ENCODE measurements around the gene SCAMP5. TPM values are rescaled to one million over a fixed set of nuclear protein-coding genes. Genes with fewer than 3 reads are reported as not detected.
A peak's percentile ranks its signal among the peaks of the same experiment; 100 is the strongest.

The SCAMP5 gene
- polyA plus RNA-seq, 2 of the 4 experiments (the other 2 are of a cell fraction) = 10.5 to 16.2 TPM

DNA sequence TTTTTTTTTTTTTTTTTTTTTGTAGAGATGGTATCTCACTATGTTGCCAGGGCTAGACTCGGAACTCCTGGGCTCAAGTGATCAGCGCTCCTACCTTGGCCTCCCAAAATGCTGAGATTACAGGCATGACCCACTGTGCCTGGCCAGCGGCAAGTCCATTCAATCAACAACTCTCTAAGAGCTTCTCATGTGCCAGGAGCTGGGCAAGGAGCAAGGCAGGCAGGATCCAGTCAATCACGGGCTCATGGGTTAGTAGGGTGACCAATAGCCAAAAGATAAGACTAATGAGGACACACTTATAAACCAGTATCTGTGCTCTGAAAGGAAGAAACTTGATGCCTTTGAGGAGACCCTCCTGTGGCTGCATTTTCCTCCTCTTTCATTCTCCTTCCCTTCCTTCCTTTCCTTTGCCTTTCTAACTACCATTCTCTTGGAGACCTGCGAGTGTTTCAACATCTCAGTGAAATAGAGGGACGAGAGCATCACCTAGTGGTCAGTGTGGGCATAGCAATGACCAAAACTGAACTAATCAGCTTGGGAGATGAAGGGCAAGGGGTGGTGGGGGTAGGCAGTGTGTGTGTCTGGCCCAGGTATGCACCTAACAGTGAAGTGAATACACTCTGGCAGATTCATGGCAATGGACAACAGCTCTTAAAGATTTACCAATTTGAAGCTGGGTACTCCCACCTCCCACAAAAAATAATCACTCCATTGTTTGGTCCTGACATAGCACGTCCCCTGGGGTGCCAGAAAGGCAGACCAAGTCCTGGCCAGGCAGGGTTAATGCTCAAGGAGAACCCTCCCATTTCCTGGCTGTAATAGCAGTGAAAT, 45.1 kb upstream of the SCAMP5 start:
- WGBS (ENCODE audit: missing lambda C conversion rate) = 53% methylated on average over 7 of the region's 7 CpGs
- H3K4me2 ChIP-seq = no peak overlapping the region
- CTCF ChIA-PET = interaction anchor here (0.5 to 10.3 kb wide), 59 partner anchors 9 to 397 kb away, joined by 3 to 107 read pairs (median 5); partner anchors contain the start of genes COX5A, FAM219B, NEIL1 and RPP25
- ATAC-seq = peak; percentile 71 to 85
- peaks cover 20% of the 10 kb centered on the region; the same call in 2 of the 3 replicates for H3K4me1 ChIP-seq
- FAIRE-seq = peak; percentile 96
- H3K4me3 ChIP-seq = no peak overlapping the region
- POLR2A ChIA-PET = interaction anchor here (0.9 to 2.2 kb wide), 2 partner anchors 12 to 44 kb away, joined by 3 to 16 read pairs; partner anchors contain the start of genes COX5A and FAM219B
- H3K27ac ChIP-seq = no peak overlapping the region
- TF ChIP-seq, protein P1, sequence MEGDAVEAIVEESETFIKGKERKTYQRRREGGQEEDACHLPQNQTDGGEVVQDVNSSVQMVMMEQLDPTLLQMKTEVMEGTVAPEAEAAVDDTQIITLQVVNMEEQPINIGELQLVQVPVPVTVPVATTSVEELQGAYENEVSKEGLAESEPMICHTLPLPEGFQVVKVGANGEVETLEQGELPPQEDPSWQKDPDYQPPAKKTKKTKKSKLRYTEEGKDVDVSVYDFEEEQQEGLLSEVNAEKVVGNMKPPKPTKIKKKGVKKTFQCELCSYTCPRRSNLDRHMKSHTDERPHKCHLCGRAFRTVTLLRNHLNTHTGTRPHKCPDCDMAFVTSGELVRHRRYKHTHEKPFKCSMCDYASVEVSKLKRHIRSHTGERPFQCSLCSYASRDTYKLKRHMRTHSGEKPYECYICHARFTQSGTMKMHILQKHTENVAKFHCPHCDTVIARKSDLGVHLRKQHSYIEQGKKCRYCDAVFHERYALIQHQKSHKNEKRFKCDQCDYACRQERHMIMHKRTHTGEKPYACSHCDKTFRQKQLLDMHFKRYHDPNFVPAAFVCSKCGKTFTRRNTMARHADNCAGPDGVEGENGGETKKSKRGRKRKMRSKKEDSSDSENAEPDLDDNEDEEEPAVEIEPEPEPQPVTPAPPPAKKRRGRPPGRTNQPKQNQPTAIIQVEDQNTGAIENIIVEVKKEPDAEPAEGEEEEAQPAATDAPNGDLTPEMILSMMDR (IDR thresholded peaks at IDR 0.05) = peak; percentile 99
- TF ChIP-seq RAD21 (conservative IDR thresholded peaks at IDR 0.05 in 1 of 2, IDR thresholded peaks at IDR 0.05 in 1 of 2) (peak; percentile 96 to 99), HOXB5 (CRISPR knock-in tag; IDR thresholded peaks at IDR 0.05) (no peak), SMC3 (IDR thresholded peaks at IDR 0.05) (peak; percentile 83), MYC (IDR thresholded peaks at IDR 0.05; ENCODE audit: borderline replicate concordance, low read length) (no peak), CEBPB (IDR thresholded peaks at IDR 0.05) (peak; percentile 72 to 93)
- no peaks in the 10 kb centered on the region for H3K9me3 ChIP-seq
- peak; percentile 83 to 90 for DNase-seq (ENCODE audit: low read depth in 1 of 2, low spot score in 1 of 2)

DNA sequence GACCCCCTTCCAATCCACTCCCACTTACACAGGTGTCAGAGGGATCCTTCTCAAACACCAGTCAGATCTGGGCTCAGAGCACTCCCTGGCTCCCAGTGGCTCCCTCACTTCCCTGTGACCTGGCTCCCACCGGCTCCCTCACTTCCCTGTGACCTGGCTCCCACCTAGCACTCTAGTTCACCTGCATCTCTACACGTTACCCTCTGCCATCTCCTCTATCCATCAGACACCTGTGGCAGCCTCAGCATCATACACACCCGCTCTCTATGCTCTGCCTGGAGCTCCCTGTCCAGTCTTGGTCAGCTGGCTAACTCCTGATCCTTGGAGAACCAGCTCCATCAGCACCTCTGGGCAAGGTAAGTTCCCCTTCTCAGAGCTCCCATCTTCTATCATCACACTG, 44.4 kb upstream of the SCAMP5 start:
- ChIA-PET CTCF (interaction anchor here (0.6 to 10.3 kb wide), 52 partner anchors 9 to 396 kb away, joined by 3 to 107 read pairs (median 6); partner anchors contain the start of genes COX5A, FAM219B, NEIL1 and RPP25), POLR2A (interaction anchor here (0.6 to 2.2 kb wide), 3 partner anchors 13 to 61 kb away, joined by 3 to 16 read pairs (median 4); partner anchors contain the start of genes COX5A, FAM219B and MPI)
- H3K4me1 ChIP-seq = peaks cover 27% of the 10 kb centered on the region; the same call in 2 of the 3 replicates
- no peak overlapping the region for H3K27ac ChIP-seq
- FAIRE-seq (no peak), ATAC-seq (peak; percentile 32 to 51), DNase-seq (ENCODE audit: low read depth in 1 of 2, low spot score in 1 of 2) (no peak)
- 70% methylated on average over 3 of the region's 3 CpGs for WGBS (ENCODE audit: missing lambda C conversion rate)
- no peak overlapping the region for H3K4me3 ChIP-seq
- H3K4me2 ChIP-seq = no peak overlapping the region
- H3K9me3 ChIP-seq = no peaks in the 10 kb centered on the region
- TF ChIP-seq CBX2 (IDR thresholded peaks at IDR 0.05; ENCODE audit: borderline replicate concordance, low read depth) (no peak), NPAS2 (CRISPR knock-in tag; IDR thresholded peaks at IDR 0.05; ENCODE audit: borderline replicate concordance) (no peak), HDAC2 (IDR thresholded peaks at IDR 0.05) (no peak), RFX5 (IDR thresholded peaks at IDR 0.05) (no peak), FOSL2 (IDR thresholded peaks at IDR 0.05) (no peak), FOSL2 (CRISPR knock-in tag; IDR thresholded peaks at IDR 0.05) (no peak), JUN (IDR thresholded peaks at IDR 0.05) (no peak), ESRRA (IDR thresholded peaks at IDR 0.05; ENCODE audit: borderline replicate concordance, low read length) (no peak), POLR2A (IDR thresholded peaks at IDR 0.05; ENCODE audit: low read length) (no peak), CBX8 (IDR thresholded peaks at IDR 0.05) (no peak), HEYL (CRISPR knock-in tag; IDR thresholded peaks at IDR 0.05) (no peak), MAZ (IDR thresholded peaks at IDR 0.05; ENCODE audit: borderline replicate concordance, low read depth, low read length) (no peak), TP53 (CRISPR knock-in tag; IDR thresholded peaks at IDR 0.05) (no peak), TFCP2L1 (CRISPR knock-in tag; IDR thresholded peaks at IDR 0.05) (no peak)
- TF ChIP-seq, protein P2, sequence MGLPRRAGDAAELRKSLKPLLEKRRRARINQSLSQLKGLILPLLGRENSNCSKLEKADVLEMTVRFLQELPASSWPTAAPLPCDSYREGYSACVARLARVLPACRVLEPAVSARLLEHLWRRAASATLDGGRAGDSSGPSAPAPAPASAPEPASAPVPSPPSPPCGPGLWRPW (IDR thresholded peaks at IDR 0.05) = no peak
- TF ChIP-seq, protein P3, sequence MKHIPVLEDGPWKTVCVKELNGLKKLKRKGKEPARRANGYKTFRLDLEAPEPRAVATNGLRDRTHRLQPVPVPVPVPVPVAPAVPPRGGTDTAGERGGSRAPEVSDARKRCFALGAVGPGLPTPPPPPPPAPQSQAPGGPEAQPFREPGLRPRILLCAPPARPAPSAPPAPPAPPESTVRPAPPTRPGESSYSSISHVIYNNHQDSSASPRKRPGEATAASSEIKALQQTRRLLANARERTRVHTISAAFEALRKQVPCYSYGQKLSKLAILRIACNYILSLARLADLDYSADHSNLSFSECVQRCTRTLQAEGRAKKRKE (CRISPR knock-in tag; IDR thresholded peaks at IDR 0.05; ENCODE audit: low read depth) = no peak

Data from A549 (cell line).